ENCODE data around the gene MKKS.
"Not testable (repeated sequence)": the region's sequence is repeated elsewhere in the genome, so short reads cannot be mapped to it uniquely, and the experiment has no call there.

Gene MKKS

GRCh38 chr20:10427060-10427692 is 6.8 kb downstream of the MKKS start:
- Histone ChIP-seq H3K27ac (ENCODE audit: low read length) (no peak overlapping the region), H3K4me1 (ENCODE audit: insufficient read depth, low read length) (peaks cover 17% of the 10 kb centered on the region), H3K9me3 (ENCODE audit: insufficient read depth, low read length, severe bottlenecking) (no peaks in the 10 kb centered on the region), H3K4me2 (ENCODE audit: insufficient read depth, low read length) (no peak overlapping the region), H3K4me3 (ENCODE audit: low read depth in 1 of 2, low read length in 2 of 2) (no peak overlapping the region), H3K36me3 (ENCODE audit: insufficient read depth, low read length) (peaks cover 19% of the 10 kb centered on the region; the same call in 1 of the 2 replicates), H4K20me1 (ENCODE audit: insufficient read depth, low read length) (peaks cover 36% of the 10 kb centered on the region; the same call in 1 of the 2 replicates), H3K79me2 (ENCODE audit: insufficient read depth, low read length) (peaks cover 94% of the 10 kb centered on the region), H3K27me3 (ENCODE audit: insufficient read depth, low read length, poor library complexity) (no peaks in the 10 kb centered on the region), H2AFZ (ENCODE audit: low read depth, low read length) (no peak overlapping the region), H3K9ac (ENCODE audit: low read depth, low read length) (no peak overlapping the region)
- DNase-seq (peak; percentile 52), ATAC-seq (ENCODE audit: insufficient read depth, low read depth) (peak; percentile 71; the same call in 2 of the 3 replicates)
- TF ChIP-seq EZH2 (IDR thresholded peaks at IDR 0.05; ENCODE audit: borderline replicate concordance, low read depth, low read length, severe bottlenecking) (no peak), CTCF (IDR thresholded peaks at IDR 0.05; ENCODE audit: borderline replicate concordance, extremely low read depth, low read length, poor library complexity, severe bottlenecking) (peak; percentile 84)

- DNase-seq: no peak
- TF ChIP-seq EZH2 (IDR thresholded peaks at IDR 0.05; ENCODE audit: borderline replicate concordance, low read depth, low read length, severe bottlenecking) (no peak), CTCF (IDR thresholded peaks at IDR 0.05; ENCODE audit: borderline replicate concordance, extremely low read depth, low read length, poor library complexity, severe bottlenecking) (no peak)
These were observed 10.3 kb downstream of the MKKS start for GRCh38 chr20:10423735-10424134.

GRCh38 chr20:10419550-10420133 is 14.4 kb downstream of the MKKS start:
- Histone ChIP-seq H3K27me3 (ENCODE audit: insufficient read depth, low read length, poor library complexity) (no peaks in the 10 kb centered on the region), H3K9me3 (ENCODE audit: insufficient read depth, low read length, severe bottlenecking) (no peaks in the 10 kb centered on the region), H3K4me1 (ENCODE audit: insufficient read depth, low read length) (no peaks in the 10 kb centered on the region), H3K9ac (ENCODE audit: low read depth, low read length) (no peak overlapping the region), H3K4me2 (ENCODE audit: insufficient read depth, low read length) (no peak overlapping the region), H4K20me1 (ENCODE audit: insufficient read depth, low read length) (peaks cover 11% of the 10 kb centered on the region; the same call in 1 of the 2 replicates), H3K27ac (ENCODE audit: low read length) (no peak overlapping the region), H3K36me3 (ENCODE audit: insufficient read depth, low read length) (peaks cover 47% of the 10 kb centered on the region), H2AFZ (ENCODE audit: low read depth, low read length) (no peak overlapping the region), H3K4me3 (ENCODE audit: low read depth in 1 of 2, low read length in 2 of 2) (no peak overlapping the region), H3K79me2 (ENCODE audit: insufficient read depth, low read length) (peaks cover 71% of the 10 kb centered on the region)
- ATAC-seq (ENCODE audit: insufficient read depth, low read depth) (no peak), DNase-seq (no peak)
- no peak for TF ChIP-seq EZH2 (IDR thresholded peaks at IDR 0.05; ENCODE audit: borderline replicate concordance, low read depth, low read length, severe bottlenecking)
- TF ChIP-seq CTCF (IDR thresholded peaks at IDR 0.05; ENCODE audit: borderline replicate concordance, extremely low read depth, low read length, poor library complexity, severe bottlenecking): no peak

More at GRCh38 chr20:10423735-10424134, 10.3 kb downstream of the MKKS start:
- Histone ChIP-seq H3K4me3 (ENCODE audit: low read depth in 1 of 2, low read length in 2 of 2) (no peak overlapping the region), H3K4me1 (ENCODE audit: insufficient read depth, low read length) (no peaks in the 10 kb centered on the region), H3K36me3 (ENCODE audit: insufficient read depth, low read length) (peaks cover 37% of the 10 kb centered on the region; the same call in 1 of the 2 replicates), H2AFZ (ENCODE audit: low read depth, low read length) (no peak overlapping the region), H3K27me3 (ENCODE audit: insufficient read depth, low read length, poor library complexity) (no peaks in the 10 kb centered on the region), H3K79me2 (ENCODE audit: insufficient read depth, low read length) (peaks cover 86% of the 10 kb centered on the region), H3K4me2 (ENCODE audit: insufficient read depth, low read length) (no peak overlapping the region), H3K27ac (ENCODE audit: low read length) (no peak overlapping the region), H3K9me3 (ENCODE audit: insufficient read depth, low read length, severe bottlenecking) (no peaks in the 10 kb centered on the region), H4K20me1 (ENCODE audit: insufficient read depth, low read length) (peaks cover 39% of the 10 kb centered on the region; the same call in 1 of the 2 replicates), H3K9ac (ENCODE audit: low read depth, low read length) (no peak overlapping the region)
- no peak for ATAC-seq (ENCODE audit: insufficient read depth, low read depth)

GRCh38 chr20:10417218-10417617 is 16.8 kb downstream of the MKKS start:
- not testable (repeated sequence) for H3K27ac ChIP-seq (ENCODE audit: low read length); ATAC-seq (ENCODE audit: insufficient read depth, low read depth); H3K4me2 ChIP-seq (ENCODE audit: insufficient read depth, low read length); H3K4me1 ChIP-seq (ENCODE audit: insufficient read depth, low read length); H3K27me3 ChIP-seq (ENCODE audit: insufficient read depth, low read length, poor library complexity); H3K9me3 ChIP-seq (ENCODE audit: insufficient read depth, low read length, severe bottlenecking); DNase-seq; H3K4me3 ChIP-seq (ENCODE audit: low read depth in 1 of 2, low read length in 2 of 2); H2AFZ ChIP-seq (ENCODE audit: low read depth, low read length); H3K9ac ChIP-seq (ENCODE audit: low read depth, low read length)
- Histone ChIP-seq H4K20me1 (ENCODE audit: insufficient read depth, low read length) (peaks cover 11% of the 10 kb centered on the region; the same call in 1 of the 2 replicates), H3K36me3 (ENCODE audit: insufficient read depth, low read length) (peaks cover 59% of the 10 kb centered on the region), H3K79me2 (ENCODE audit: insufficient read depth, low read length) (peaks cover 51% of the 10 kb centered on the region)
